IMR-90 (cell line): ENCODE measurements around the gene ACYP2. TPM values are rescaled to one million over a fixed set of nuclear protein-coding genes. Genes with fewer than 3 reads are reported as not detected.

Experiments used
- ATAC-seq: fragments of 200-7000 bp; cut with Tn5 transposase; 2 replicates; pipeline ENCODE4 v1.9.1; 2020; ENCODE audit warnings: low read depth, mild to moderate bottlenecking, moderate library complexity
- BruUV-seq: library from RNA; stranded (reverse); fragments of 400-500 nt; replicated peaks from 2 replicates; lab custom pipeline; 2021; lab: Mats Ljungman, UMichigan
- CTCF ChIA-PET: fragments of 300-600 bp; formaldehyde crosslinking; extraction: SDS; loops from one replicate; lab custom pipeline; 2021; ENCODE audit warnings: antibody characterized with exemption; lab: Yijun Ruan, JAX
- POLR2A ChIA-PET: fragments of 300-600 bp; sonication (Branson Sonifier 250); formaldehyde crosslinking; loops from one replicate; lab custom pipeline; 2022; ENCODE audit warnings: antibody characterized with exemption; ENCODE audit not compliant: unreplicated experiment; lab: Charles Lee
- DNase-seq: peaks from one replicate; pipeline ENCODE4 v3.0.0; 2013
- H2AFZ ChIP-seq: replicated peaks from 2 replicates; pipeline ENCODE3; 2013; ENCODE audit warnings: low read length, mild to moderate bottlenecking; ENCODE audit not compliant: poor library complexity
- H2AK5ac ChIP-seq: 2 replicates; pipeline ENCODE4 v1.6.1; 2013; ENCODE audit warnings: low read depth, low read length, inconsistent platforms
- H2AK9ac ChIP-seq: replicated peaks from 2 replicates; pipeline ENCODE3; 2013; ENCODE audit warnings: mild to moderate bottlenecking, low read depth, low read length, moderate library complexity; ENCODE audit not compliant: poor library complexity
- H2BK120ac ChIP-seq: 2 replicates; pipeline ENCODE4 v1.6.1; 2013; ENCODE audit warnings: low read depth, low read length, inconsistent platforms
- H2BK15ac ChIP-seq: 3 replicates; pipeline ENCODE4 v1.6.1; 2013; ENCODE audit warnings: low read depth, low read length, inconsistent platforms
- H2BK20ac ChIP-seq: 2 replicates; pipeline ENCODE4 v1.6.1; 2013; ENCODE audit warnings: low read depth, mild to moderate bottlenecking, inconsistent platforms, low read length, moderate library complexity
- H2BK5ac ChIP-seq: 2 replicates; pipeline ENCODE4 v1.6.1; 2013; ENCODE audit warnings: mild to moderate bottlenecking, low read depth, low read length, inconsistent platforms; ENCODE audit not compliant: poor library complexity, severe bottlenecking
- H3K14ac ChIP-seq: replicated peaks from 2 replicates; pipeline ENCODE4 v1.6.1; 2013; ENCODE audit warnings: low read depth, low read length, inconsistent platforms
- H3K18ac ChIP-seq: 2 replicates; pipeline ENCODE4 v1.6.1; 2013; ENCODE audit warnings: low read depth, low read length, control low read depth
- H3K23ac ChIP-seq: 2 replicates; pipeline ENCODE4 v1.6.1; 2013; ENCODE audit warnings: low read depth, low read length, inconsistent platforms
- H3K27ac ChIP-seq: 2 replicates; pipeline ENCODE4 v1.5.1; 2013; ENCODE audit warnings: mild to moderate bottlenecking, control low read depth, low read length; ENCODE audit not compliant: insufficient read depth
- H3K27me3 ChIP-seq: 2 replicates; pipeline ENCODE4 v1.6.1; 2013; ENCODE audit warnings: low read length; ENCODE audit not compliant: control insufficient read depth, insufficient read depth
- H3K36me3 ChIP-seq: 2 replicates; pipeline ENCODE4 v1.6.1; 2013; ENCODE audit warnings: low read length, mixed read lengths; ENCODE audit not compliant: control insufficient read depth, insufficient read depth
- H3K4ac ChIP-seq: 2 replicates; pipeline ENCODE4 v1.6.1; 2013; ENCODE audit warnings: low read depth, low read length, inconsistent platforms
- H3K4me1 ChIP-seq: 2 replicates; pipeline ENCODE4 v1.6.1; 2013; ENCODE audit warnings: low read length, mixed read lengths; ENCODE audit not compliant: control insufficient read depth, insufficient read depth
- H3K4me2 ChIP-seq: 2 replicates; pipeline ENCODE4 v1.6.1; 2013; ENCODE audit warnings: low read depth, mild to moderate bottlenecking, control low read depth, low read length, moderate library complexity
- H3K4me3 ChIP-seq: 2 replicates; pipeline ENCODE4 v1.5.1; 2013; ENCODE audit warnings: low read depth, mild to moderate bottlenecking, control low read depth, low read length, moderate library complexity; ENCODE audit not compliant: insufficient read depth
- H3K56ac ChIP-seq: 2 replicates; pipeline ENCODE4 v1.6.1; 2013; ENCODE audit warnings: low read length, inconsistent platforms; ENCODE audit not compliant: insufficient read depth; ENCODE audit errors: extremely low read depth
- H3K79me1 ChIP-seq, 2 experiments: 2 replicates each; pipeline ENCODE4 v1.6.1; 2013; ENCODE audit warnings: low read length in 2 of 2, inconsistent platforms in 1 of 2, low read depth in 1 of 2
- H3K9ac ChIP-seq: 2 replicates; pipeline ENCODE4 v1.6.1; 2013; ENCODE audit warnings: low read depth, low read length, control low read depth
- H3K9me1 ChIP-seq: 2 replicates; pipeline ENCODE4 v1.6.1; 2013; ENCODE audit warnings: low read length, inconsistent platforms; ENCODE audit not compliant: insufficient read depth
- H3K9me3 ChIP-seq: 2 replicates; pipeline ENCODE4 v1.6.1; 2013; ENCODE audit warnings: low read length; ENCODE audit not compliant: control insufficient read depth, insufficient read depth
- H4K20me1 ChIP-seq: 2 replicates; pipeline ENCODE4 v1.6.1; 2013; ENCODE audit warnings: low read length, inconsistent platforms; ENCODE audit not compliant: insufficient read depth
- H4K5ac ChIP-seq: 2 replicates; pipeline ENCODE4 v1.6.1; 2013; ENCODE audit warnings: mild to moderate bottlenecking, low read depth, low read length, control low read depth
- H4K8ac ChIP-seq, 2 experiments: 2 replicates each; pipeline ENCODE4 v1.6.1; 2013; ENCODE audit warnings: low read depth in 2 of 2, low read length in 2 of 2, control low read depth in 1 of 2, inconsistent platforms in 1 of 2
- H4K91ac ChIP-seq: 2 replicates; pipeline ENCODE4 v1.6.1; 2013; ENCODE audit warnings: low read depth, low read length, inconsistent platforms; ENCODE audit not compliant: insufficient read depth
- BHLHE40 ChIP-seq: fragments of 150-350 bp; IDR thresholded peaks from 2 replicates; pipeline ENCODE4 v1.6.1; 2016; ENCODE audit warnings: mild to moderate bottlenecking, low read depth, low read length
- CEBPB ChIP-seq: IDR thresholded peaks from 2 replicates; pipeline ENCODE4 v1.6.1; 2012; ENCODE audit warnings: low read depth, low read length, improper control_type of control experiment
- CTCF ChIP-seq: conservative IDR thresholded peaks from 2 replicates; pipeline ENCODE4 v1.5.1; 2012; ENCODE audit warnings: mild to moderate bottlenecking, low read depth, low read length, improper control_type of control experiment
- ELK1 ChIP-seq: fragments of 150-350 bp; IDR thresholded peaks from 2 replicates; pipeline ENCODE4 v1.6.1; 2016; ENCODE audit warnings: low read depth, mild to moderate bottlenecking, low read length, moderate library complexity, borderline replicate concordance
- MXI1 ChIP-seq: IDR thresholded peaks from 2 replicates; pipeline ENCODE4 v1.6.1; 2012; ENCODE audit warnings: low read depth, mild to moderate bottlenecking, low read length, moderate library complexity, borderline replicate concordance
- SMC3 ChIP-seq: fragments of 150-350 bp; IDR thresholded peaks from 2 replicates; pipeline ENCODE4 v1.6.1; 2016; ENCODE audit warnings: low read depth, mild to moderate bottlenecking, antibody characterized with exemption, low read length, moderate library complexity
- WGBS, 2 experiments: methylation state at CpG; one replicate each; pipeline versions ENCODE4 v1.1.5 to v1.1.7; 2013; ENCODE audit warnings: missing lambda C conversion rate in 2 of 2; ENCODE audit not compliant: insufficient read length in 1 of 2; ENCODE audit errors: extremely low coverage in 2 of 2; 5-methylcytosine and 5-hydroxymethylcytosine counted together
- dilution Hi-C: fragments of 300-500 bp; cut with HindIII; formaldehyde crosslinking; loops from one replicate; pipeline ENCODE4 v1.14.3; 2018; ENCODE audit warnings: low sequenced_read_pairs; ENCODE audit not compliant: unreplicated experiment
- in situ Hi-C: fragments of 300-500 bp; cut with MboI; formaldehyde crosslinking; loops from 3 replicates; pipeline ENCODE4 v1.14.3; 2019; ENCODE audit warnings: low sequenced_read_pairs, inconsistent platforms, mixed read lengths
- intact Hi-C: fragments of 100-400 bp; cut with micrococcal nuclease; formaldehyde crosslinking; loops from 2 replicates; pipeline ENCODE4 v1.10.0; 2022
- polyA plus RNA-seq, 3 experiments: library from polyadenylated mRNA; depleted of rRNA; stranded (reverse); fragments of >200 nt; gene quantifications; 2 replicates each; pipeline ENCODE4 v1.2.3, GENCODE V29; 2012; ENCODE audit warnings: low replicate concordance in 1 of 3
- total RNA-seq: library from RNA; depleted of rRNA; stranded (reverse); fragments of >200 nt; gene quantifications from 2 replicates; pipeline ENCODE4 v1.2.3, GENCODE V29; 2012

The ACYP2 gene
- total and polyA plus RNA-seq, 2 of the 4 experiments (the other 2 are of a cell fraction): 3.9 to 7.4 TPM

DNA sequence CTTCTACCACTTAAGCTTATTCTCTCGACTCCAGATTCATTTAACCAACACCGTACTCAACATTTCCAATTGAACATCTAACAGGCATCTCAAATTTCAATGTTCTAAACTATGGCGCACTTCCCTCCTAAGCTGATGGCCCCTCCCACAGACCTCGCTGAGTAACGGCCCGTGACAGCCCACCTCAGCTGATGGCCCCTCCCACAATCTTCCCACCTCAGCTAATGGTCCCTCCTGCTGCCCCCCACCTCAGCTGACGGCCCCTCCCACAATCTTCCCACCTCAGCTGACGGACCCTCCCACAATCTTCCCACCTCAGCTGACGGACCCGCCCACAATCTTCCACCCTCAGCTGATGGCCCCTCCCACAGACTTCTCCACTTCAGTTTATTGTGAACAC, 197.7 kb downstream of the ACYP2 start:
- ATAC-seq: no peak
- POLR2A ChIA-PET: no interaction called here

More for the DNA sequence above, 197.7 kb downstream of the ACYP2 start:
- Histone ChIP-seq H2BK15ac (no peak overlapping the region), H2AK9ac (no peak overlapping the region), H4K5ac (no peak overlapping the region), H2AFZ (no peak overlapping the region), H3K4me3 (no peak overlapping the region), H3K27me3 (peaks cover 4% of the 10 kb centered on the region; the same call in 1 of the 2 replicates), H3K4ac (no peak overlapping the region), H3K9me3 (no peaks in the 10 kb centered on the region), H3K4me2 (no peak overlapping the region), H4K91ac (no peak overlapping the region), H3K14ac (no peak overlapping the region), H2BK120ac (no peak overlapping the region), H4K20me1 (no peaks in the 10 kb centered on the region), H3K9ac (no peak overlapping the region), H3K9me1 (0 out of 2 replicates have a peak, but pooled peaks cover 3% of the 10 kb centered on the region), H3K23ac (no peak overlapping the region), H3K56ac (no peak overlapping the region), H3K18ac (no peak overlapping the region), H2BK5ac (no peak overlapping the region), H3K36me3 (no peaks in the 10 kb centered on the region), H3K27ac (no peak overlapping the region), H3K79me1 (no peaks in the 10 kb centered on the region), H2BK20ac (no peak overlapping the region), H4K8ac (no peak overlapping the region), H2AK5ac (no peak overlapping the region), H3K4me1 (0 out of 2 replicates have a peak, but pooled peaks cover 1% of the 10 kb centered on the region)
- no peak for DNase-seq
- intact Hi-C loops: no loop called here
- dilution Hi-C loops: no loop called here
- CTCF ChIA-PET: no interaction called here
- no TSS peak for BruUV-seq
- WGBS, 2 experiments: 92 to 100% methylated on average over 2 to 4 of the region's 10 CpGs
- TF ChIP-seq CTCF: no peak
- TF ChIP-seq ELK1: no peak
- TF ChIP-seq SMC3: no peak
- TF ChIP-seq CEBPB: no peak
- no peak for TF ChIP-seq MXI1
- TF ChIP-seq BHLHE40: no peak
- in situ Hi-C loops: no loop called here
